Measurements from ENCODE around the gene SPAG7.

- no peak for TF ChIP-seq CTCF (IDR thresholded peaks at IDR 0.05)
- no peak; the same call in 1 of the 2 replicates for TF ChIP-seq POLR2AphosphoS5 (IDR thresholded peaks at IDR 0.05; ENCODE audit: low read depth, low read length)
- no peak for TF ChIP-seq REST (IDR thresholded peaks at IDR 0.05; ENCODE audit: insufficient read depth in 1 of 2, low read depth in 2 of 2, low read length in 1 of 2)
- no peak for TF ChIP-seq TCF7L2 (IDR thresholded peaks at IDR 0.05; ENCODE audit: low read depth, low read length)
These were observed 23.5 kb downstream of the SPAG7 start for GRCh38 chr17:4944163-4944553.

All from Panc1 (cell line).